HG02943 (cell line): ENCODE data around the gene RIPK4.

Source experiments
- ATAC-seq: cut with Tn5 transposase; IDR thresholded peaks from one replicate; pipeline ENCODE4 v1.9.1; 2021; ENCODE audit warnings: mild to moderate bottlenecking, low read depth, moderate library complexity; ENCODE audit not compliant: unreplicated experiment

RIPK4 gene

DNA sequence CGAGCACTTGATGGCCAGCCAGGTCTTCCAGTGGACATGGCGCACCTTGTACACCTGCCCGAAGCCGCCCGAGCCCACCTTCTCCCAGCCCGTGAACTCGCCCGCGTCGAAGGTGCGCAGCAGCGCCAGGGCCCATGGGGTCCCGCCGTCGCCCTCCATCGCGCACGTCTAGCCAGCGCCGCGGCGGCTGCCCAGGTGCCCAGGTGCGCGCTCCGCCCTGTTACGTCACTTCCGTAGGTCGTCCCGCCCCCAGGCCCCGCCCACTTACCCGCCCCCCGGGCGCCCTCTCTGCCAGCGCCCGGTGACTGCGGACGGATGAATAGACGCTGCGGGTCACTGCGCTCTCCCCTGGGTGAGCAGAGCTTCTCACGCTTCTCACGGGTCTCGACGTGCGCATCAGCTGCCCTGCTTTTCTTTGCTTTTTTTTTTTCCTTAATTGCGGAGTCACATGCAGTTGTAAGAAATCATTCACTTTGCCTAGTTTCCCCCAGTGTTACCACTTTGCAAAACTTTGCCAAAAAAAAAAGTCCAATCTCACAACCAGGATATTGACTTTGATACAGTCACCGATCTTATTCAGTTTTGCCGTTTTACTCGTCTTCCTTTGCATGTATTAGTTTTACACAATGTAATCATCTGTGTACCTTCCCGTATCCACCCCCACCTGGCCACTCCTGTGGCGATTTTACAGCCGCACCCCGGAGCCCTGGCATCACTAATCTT, at the start of gene RIPK4:
RIPK4 (minus strand) TSS at position 170 of the 723 bp plus-strand sequence; CDS start at position 159, 11 bp downstream.
- no peak for ATAC-seq

DNA sequence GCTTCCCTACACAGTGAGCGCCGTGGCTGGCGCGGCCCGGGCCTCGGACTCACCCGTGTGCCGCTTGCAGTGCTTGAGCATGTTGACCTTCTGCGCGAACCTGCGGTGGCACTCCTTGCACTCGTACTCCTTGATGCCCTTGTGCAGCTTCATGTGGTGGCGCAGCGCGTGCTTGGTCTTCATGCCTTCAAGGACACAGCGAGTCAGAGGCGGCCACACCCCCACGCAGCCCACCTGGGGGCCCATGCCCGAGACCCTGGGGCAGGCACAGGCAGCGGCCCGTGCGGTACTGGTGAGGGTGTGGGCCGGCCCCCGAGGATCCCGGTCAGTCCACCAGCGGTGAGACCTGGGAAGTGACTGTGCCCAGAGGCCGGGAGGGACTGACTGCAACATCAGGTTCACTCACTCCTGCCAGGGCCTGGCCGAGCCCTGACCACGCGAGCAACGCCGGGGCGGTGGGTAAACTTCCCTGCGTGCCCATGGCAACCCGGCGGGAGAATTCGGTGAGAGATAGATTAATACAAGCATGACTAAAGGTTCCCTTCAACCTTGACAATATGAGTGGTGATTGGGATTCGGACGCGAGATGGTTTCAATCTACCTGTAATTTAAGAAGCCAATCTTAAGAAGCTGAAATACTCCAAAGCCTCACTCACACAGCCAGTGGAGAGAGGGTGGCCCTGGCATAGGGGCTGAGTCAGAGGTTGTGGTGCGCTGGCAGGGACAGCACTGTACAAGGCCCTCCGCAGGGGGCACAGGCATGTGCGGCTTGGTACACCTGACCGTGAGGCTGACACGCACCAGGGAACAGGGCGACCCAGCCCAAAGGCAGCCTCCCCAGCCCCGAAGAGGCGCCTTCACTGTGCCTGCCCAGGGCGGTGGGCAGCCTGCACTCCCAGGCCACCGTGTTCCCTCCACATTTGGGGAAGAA, 49.1 kb upstream of the RIPK4 start:
- ATAC-seq, result no peak

DNA sequence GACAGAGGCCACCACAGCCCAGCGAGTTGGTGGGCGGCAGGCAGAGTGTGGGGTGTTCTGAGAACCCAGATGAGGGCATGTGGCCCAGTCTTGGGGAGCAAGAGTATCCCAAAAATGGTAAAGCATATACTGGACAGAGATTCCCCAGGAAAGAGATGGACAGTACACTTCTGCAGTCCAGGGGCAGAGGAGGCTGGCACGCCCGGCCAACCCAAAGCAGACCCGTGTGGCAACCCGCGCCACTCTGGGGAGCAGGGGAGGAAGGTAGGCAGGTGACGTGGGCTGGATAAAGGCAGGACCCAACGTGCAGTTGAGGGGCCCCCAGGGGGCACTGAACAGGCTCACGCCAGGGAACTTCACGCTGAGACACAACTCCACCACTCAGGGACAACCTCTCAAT, 46.4 kb upstream of the RIPK4 start:
- ATAC-seq, result no peak

DNA sequence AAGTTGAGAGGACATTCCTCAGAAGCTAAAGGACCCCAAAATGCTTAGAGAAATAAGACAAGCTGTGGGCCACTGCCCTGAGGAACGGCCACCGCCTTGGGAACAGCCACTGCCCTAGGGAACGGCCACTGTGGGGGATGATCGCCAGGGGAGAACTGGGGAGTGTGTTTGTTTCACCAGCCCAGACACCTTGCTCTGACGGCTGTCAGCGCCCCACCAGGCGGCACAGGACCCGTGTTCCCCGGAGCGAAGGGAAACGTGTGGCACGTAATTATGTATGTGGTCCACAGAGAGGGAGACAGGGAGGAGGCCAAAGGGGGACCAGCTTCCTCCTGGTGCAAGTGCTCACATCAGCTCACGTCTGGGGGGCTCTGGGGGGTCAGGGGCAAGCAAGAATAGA, 45.8 kb upstream of the RIPK4 start:
- no peak for ATAC-seq

DNA sequence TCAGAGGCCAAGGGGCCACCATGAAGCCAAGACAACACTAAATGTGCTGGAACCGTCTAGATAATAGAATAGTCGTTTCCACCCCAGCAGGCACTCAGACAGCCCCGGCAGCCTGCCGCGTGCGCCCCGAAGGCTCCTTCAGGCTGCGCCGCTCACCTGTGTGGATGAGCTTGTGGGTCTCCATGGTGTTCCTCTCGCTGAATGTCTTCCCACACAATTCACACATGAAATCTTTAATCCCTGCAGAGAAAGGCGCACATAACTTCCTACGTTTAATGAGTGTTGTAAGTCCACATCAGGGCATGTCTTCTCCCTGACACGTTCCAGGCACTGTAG, 43.7 kb upstream of the RIPK4 start:
- ATAC-seq, result no peak

DNA sequence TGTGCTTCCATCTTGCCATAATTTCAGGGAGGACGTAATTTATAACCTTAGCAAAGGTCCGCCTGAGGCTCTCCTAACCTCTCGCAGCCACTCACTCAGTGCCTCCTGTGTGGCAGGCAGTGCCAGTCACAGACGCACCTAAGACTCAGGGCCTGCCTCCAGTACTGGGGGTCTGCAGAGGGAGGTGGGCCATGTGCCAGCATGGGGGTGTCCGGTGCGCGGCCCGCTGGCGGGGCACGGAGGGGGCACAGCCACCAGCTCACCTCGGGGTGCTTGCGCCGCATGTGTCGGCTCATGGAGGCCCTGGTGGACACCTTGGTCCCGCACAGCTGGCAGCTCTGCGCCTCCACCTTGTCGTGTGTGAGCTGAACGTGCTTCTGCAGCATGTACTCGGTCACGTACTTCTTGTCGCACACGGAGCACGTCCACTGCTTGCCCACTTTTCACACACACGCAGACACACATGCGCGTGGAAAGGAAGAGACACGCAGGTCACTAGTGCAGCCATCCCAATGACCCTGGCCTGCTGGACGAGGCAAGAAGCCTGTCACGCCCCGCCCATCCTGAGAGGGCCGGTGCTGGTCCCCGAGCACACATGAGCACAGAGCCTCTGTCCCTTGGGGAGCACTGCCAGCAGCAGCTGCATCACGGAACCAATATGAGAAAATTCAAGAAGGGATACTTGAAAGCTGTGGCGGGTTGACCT, 43.2 kb upstream of the RIPK4 start:
- no peak for ATAC-seq

DNA sequence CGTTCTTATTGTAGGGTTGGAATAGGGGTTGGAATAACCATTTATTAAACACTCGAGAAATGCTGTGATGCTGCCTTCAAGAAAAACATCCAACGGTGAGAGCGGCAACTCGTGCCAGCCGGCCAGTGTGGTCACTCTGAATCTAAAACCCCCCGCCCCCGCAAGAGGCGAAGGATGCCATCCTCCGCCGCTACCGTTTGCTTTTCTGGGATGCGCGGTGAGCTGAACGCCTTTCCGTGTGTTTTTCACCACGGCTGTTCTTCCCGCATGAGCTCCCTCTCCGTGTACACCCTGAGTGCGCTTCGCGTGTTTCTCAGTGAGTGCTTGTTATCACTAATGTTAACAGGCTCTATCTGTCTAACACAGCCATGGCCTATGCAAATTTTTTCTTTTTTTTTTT, 42.0 kb upstream of the RIPK4 start:
- no peak for ATAC-seq

DNA sequence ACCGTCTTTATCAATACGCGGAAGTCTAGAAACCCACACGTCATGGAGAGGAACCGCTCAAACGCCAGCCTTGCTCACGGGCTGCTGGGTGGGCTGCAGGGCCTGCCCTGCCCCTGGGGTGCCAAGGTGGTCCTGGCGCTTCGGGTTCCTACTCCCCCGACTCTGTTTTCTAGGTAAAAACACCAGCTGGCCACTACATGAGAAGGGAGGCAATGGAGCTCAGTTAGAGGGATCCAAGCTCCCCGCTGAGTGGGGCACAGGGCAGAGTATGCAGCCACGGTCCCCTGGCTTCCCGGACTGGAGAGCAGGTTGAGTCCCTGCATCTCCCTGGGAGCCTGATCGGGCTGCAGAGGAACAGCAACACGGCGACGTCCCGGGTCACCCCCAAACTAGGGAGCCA, 41.2 kb upstream of the RIPK4 start:
- ATAC-seq, result no peak

DNA sequence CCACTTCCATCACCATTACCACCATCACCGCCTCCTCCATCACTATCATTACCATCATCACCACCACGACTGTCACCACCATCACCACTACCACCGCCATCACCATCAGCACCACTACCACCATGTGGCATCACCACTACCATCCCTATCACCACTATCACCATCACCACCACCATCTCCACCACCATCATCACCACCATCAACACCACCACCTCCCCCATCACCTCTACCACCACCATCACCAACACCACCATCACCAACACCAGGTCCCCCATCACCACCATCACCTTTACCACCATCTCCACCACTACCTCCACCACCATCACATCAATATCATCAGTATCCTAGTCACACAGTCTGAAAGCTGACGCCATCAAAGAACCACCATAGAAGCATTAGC, 39.9 kb upstream of the RIPK4 start:
- ATAC-seq, result no peak

DNA sequence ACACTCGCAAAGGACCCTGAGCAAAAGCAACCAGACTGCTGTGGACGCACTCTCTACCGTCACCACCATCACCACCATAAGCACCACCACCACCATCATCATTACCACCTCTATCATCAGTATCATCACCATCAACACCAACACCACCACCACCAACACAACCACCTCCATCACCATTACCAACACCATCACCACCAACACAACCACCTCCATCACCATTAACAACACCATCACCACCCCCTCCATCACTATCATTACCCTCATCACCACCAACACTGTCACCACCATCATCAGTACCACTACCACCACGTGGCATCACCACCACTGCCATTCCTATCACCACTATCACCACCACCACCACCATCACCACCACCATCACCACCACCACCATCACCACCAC, 38.8 kb upstream of the RIPK4 start:
- no peak for ATAC-seq

DNA sequence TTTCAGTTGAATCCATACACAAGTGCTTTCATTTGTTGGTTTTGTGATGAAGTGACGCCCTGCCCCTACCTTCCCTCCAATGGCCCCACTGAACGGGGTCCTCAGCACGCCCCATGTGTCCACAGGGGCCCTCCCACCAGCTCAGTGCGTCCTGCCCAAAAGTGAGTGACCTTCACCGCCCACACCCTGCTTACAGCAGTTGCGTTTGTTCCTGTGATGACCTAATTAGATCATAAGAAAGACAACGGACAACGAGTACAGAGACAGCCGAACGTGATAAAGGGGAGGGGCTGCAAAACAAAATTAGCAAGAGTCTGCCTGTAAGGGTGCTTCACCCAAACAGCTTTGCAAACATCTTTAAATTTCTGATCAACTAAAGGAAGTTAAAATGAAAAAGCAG, 38.2 kb upstream of the RIPK4 start:
- no peak for ATAC-seq

DNA sequence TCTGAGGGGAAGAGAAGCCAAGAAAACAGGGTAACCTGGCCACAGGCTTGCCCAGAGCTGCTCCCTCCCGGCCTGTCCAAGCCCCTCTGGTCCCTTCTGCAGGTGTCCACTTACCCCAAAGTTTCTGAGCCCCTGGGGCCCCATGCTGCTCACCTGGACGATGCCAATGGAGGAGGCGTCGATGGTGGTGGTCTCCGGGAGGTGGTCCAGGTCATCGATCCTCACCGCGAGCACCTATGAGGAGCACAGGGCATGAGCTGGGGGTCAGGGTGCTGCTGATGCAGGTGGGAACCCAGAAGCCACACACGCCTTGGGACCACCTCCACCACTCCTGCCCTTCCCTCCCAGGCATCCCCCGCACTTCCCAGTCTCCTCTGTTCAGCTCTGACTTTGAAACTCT, 37.5 kb upstream of the RIPK4 start:
- ATAC-seq, result no peak

DNA sequence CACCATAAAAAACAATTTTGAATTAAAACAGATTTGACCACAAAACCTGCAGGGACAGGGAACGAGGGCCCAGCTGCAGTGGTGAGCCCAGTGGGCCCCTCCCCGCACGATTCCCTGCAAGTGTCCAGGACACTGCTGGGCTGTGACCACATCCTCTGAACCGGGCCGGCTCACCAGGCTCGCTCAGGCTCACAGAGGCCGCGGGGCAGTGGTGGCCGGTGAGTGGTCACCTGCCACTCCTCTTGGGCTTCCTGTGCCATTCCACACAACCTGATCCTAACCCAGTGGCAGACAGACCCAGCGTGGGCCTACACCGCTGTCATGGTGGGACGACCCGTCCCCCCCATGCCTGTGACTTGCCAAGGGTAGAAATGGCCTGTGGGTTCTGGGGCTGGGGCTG, 36.5 kb upstream of the RIPK4 start:
- no peak for ATAC-seq

DNA sequence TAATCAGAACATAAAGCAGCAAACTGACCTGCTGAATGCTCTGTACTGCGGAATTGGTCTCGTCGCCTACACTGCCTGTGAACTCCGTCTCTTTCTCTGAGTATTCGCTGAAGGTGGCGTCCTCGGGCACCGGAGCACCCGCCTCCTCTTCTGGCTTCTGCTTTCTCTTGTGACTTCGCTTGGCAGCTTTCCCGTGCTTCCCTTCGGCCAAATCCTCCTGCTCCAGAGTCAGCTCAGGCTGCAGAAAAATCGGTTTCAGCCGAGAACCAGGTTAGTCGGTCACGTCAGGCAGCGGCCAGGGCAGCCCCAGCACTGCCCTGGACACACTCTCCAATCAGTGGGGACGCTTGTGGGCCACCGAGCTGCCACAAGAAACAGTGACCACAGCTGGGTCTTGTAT, 35.8 kb upstream of the RIPK4 start:
- no peak for ATAC-seq

DNA sequence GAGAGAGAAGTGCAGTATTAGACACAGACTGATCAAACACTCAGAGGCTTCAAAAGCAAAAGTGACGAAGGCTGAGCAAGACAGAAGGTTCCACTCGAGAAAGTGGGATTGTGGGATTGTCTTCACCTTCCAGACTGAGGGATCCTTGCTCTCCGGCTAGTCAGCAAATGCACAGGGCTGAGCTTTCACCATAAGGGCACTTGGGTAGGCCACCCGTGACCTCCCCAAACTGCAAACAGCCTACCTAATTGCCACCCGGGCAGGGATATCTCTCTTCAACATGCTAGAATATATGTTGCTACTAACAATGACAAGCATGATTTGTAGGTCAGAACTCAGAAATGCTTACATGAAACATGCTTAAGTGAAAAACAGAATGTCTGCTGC, 35.3 kb upstream of the RIPK4 start:
- no peak for ATAC-seq

DNA sequence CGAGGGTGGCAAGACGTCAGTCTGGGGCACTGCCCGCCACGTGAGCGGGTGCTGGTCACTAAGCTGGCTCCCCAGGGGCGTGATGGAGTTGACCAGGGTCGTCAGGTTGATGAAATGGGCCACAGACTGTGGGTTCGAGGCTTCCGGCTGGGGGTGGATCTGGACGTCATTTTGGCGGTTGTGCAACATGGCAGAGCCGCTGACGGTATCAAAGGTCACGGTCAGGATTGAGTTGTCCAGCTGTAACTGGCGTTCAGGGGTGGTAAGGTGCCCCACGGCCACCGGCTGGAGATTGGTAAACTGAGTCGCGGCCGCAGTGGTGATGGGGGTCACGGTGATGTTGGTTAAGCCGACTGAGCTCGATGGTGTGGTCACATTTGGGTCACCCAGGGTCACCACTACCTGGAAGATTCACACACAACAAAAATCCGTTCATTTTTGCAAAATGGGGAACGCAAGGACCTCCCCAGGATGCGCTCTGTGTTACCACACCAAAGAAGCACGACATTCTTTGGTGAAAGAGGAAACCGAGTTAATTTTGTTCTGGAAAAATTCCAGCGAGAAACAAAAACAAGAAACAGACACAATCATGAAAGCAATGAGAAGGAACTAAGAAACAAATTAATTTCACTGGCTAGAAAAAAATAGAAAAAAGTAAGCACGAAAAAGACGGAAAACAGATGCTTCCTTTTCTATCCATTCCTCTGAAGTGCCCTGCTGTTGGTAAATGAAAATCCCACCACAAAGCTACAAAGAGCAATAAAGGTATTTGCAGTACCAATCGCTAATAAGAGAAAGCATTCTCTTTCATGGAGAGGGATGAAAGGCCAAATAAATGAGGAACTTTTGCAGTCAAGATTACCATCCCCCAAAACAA, 34.7 kb upstream of the RIPK4 start:
- ATAC-seq, result no peak

DNA sequence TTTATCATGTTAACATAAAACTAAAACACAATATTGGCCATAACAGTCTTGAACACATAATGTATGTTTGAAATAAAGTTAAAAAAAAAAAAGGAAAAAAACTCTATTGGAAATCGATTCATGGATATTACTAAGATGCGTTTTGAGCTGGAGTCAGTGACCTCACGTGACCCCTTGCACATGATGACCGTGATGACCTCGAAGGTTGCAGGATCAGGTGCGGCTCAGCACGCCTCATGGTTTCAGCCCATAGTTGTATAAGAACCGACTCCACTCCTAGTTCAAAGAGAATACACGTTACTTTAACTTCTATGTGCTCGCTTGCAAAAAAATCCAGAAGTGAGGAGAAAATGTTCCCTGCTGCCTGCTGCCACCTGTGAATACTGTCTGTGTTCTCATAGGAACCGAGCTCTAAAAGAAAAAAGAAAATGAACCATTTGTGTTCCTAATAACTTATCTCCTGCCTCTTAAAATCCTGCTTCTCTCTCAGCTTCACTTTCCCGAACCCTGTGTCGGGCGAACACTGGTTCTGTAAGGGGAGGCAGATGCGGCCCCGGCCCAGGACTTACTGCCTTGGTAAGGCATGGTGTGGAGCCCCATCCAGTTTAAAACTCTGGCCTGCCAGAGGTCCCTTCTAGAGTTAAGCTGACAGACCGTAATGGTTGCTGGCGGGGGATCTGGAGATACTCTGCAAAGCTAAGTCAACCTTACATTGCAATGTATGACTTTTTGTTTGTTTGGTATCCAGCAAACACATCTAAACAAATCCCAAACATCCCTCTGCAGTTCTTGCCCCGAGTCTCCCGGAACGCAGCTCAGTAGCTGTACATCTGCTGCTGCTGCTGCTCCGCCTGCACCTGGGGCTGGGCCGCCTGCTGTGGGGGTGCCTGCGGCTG, 33.8 kb upstream of the RIPK4 start:
- no peak for ATAC-seq

DNA sequence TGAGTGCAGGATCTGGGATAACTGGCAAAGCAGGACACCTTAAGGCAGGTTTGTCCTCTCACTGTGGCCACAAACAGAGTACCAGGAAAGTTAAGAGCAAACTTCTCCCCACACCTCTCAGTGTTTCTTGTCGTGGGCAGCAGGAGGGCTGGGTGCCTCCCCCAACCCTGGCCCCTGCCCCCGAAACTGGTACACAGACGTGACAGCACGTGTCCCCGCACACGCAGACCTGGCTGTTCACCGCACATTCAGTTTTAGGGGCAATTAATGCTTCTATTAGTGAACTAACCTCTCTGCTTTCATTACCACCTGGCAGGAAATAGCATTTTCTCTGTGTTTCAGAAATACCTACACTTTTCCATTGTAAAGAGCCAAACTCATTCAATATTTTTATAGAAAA, 32.9 kb upstream of the RIPK4 start:
- ATAC-seq, result no peak

DNA sequence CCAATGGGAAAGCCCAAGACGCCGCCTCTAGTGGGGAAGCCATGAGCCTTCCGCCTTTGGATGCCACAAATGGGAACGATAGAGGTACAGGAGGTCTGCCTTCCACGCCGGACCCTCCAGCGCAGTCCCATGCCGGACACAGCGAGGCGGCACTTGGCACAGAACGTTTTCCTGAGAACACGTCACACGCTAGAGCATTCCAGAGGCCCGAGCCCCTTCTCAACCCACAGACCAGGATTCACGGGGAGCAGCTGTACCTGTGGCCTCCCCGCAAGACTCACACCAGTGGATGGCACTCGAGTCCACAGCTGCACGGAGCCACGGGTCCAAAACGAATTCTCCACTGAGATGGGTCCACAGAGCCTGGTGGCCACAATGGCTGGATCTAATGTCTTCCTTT, 31.5 kb upstream of the RIPK4 start:
- no peak for ATAC-seq
